ENCODE measurements around the gene ROM1.

- no peak for TF ChIP-seq CTCF (IDR thresholded peaks at IDR 0.05; ENCODE audit: low read depth, low read length)
- no peak for TF ChIP-seq MAX (IDR thresholded peaks at IDR 0.05; ENCODE audit: low read depth, low read length)
- no peak for TF ChIP-seq POLR2A (IDR thresholded peaks at IDR 0.05; ENCODE audit: extremely low read depth, insufficient read length)
- no peak for TF ChIP-seq MYC (IDR thresholded peaks at IDR 0.05; ENCODE audit: low read depth, low read length)
These were observed 12.5 kb upstream of the ROM1 start for GRCh38 chr11:62600367-62601121.

Data from NB4 (cell line).